ENCODE measurements around the gene CPVL. TPM values are rescaled to one million over a fixed set of nuclear protein-coding genes. Genes with fewer than 3 reads are reported as not detected.

Gene CPVL
- total and polyA plus RNA-seq, 2 of the 8 experiments (the other 6 are each of a cell fraction or from before 2014, with no cell fraction given): 40.0 to 55.0 TPM

DNA sequence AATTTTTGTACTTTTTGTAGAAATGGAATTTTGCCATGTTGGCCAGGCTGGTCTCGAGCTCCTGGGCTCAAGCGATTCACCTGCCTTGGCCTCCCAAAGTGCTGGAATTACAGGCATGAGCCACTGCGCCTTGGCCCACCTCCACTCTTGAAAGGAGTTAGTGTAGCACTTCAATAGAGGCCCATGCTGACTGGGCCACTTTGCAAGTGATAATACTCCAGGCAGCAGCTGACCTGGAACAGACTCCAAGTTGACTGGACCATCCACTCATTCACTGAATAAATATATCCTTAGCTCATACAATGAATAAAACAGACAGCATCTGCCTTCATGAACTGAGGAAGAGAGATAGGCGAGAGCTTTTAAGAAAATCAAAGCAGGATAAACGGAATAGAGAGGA, 14.7 kb downstream of the CPVL start:
- Histone ChIP-seq H3K27ac (ENCODE audit: low read depth, low read length) (no peak overlapping the region), H3K4me1 (replicated peaks in 1 of 4; ENCODE audit: control insufficient read depth in 3 of 4, insufficient read depth in 4 of 4, low read length in 3 of 4) (peaks cover 0 to 3% (median 0%) of the 10 kb centered on the region in 4 experiments; a peak in 1 of 7 replicates), H2BK12ac (ENCODE audit: low read depth, low read length) (no peak overlapping the region), H3K18ac (ENCODE audit: extremely low read depth, low read length) (no peak overlapping the region), H2BK5ac (ENCODE audit: low read depth, low read length) (no peak overlapping the region), H3K4me2 (ENCODE audit: insufficient read depth in 1 of 2, low read depth in 2 of 2, low read length in 2 of 2) (no peak overlapping the region), H2BK120ac (replicated peaks; ENCODE audit: low read depth, low read length) (no peak overlapping the region), H4K5ac (ENCODE audit: insufficient read length, low read depth, low read length) (no peak overlapping the region), H3K27me3 (replicated peaks in 1 of 4; ENCODE audit: control insufficient read depth in 3 of 4, extremely low read depth in 1 of 4, insufficient read depth in 3 of 4, low read length in 3 of 4) (no peaks in the 10 kb centered on the region), H4K8ac (ENCODE audit: extremely low read depth, insufficient read depth, low read length) (no peak overlapping the region), H3K4ac (replicated peaks; ENCODE audit: insufficient read length, low read depth, low read length) (no peak overlapping the region), H2AK5ac (ENCODE audit: low read depth, low read length) (no peak overlapping the region), H3K79me2 (ENCODE audit: control insufficient read depth in 1 of 2, insufficient read depth in 2 of 2, low read length in 2 of 2) (no peaks in the 10 kb centered on the region), H3K23ac (ENCODE audit: insufficient read length) (no peak overlapping the region), H2BK20ac (ENCODE audit: low read length) (no peak overlapping the region), H3K56ac (replicated peaks; ENCODE audit: insufficient read length, low read depth, low read length) (no peak overlapping the region), H2AFZ (ENCODE audit: low read length) (no peak overlapping the region), H3K79me1 (ENCODE audit: low read depth, low read length) (no peaks in the 10 kb centered on the region; the same call in none of the 2 replicates), H4K91ac (replicated peaks; ENCODE audit: insufficient read length, low read length) (no peak overlapping the region), H3K14ac (ENCODE audit: insufficient read length) (no peak overlapping the region), H4K20me1 (replicated peaks in 1 of 2; ENCODE audit: control insufficient read depth in 1 of 2, insufficient read depth in 2 of 2, low read length in 2 of 2) (peaks cover 0 to 2% of the 10 kb centered on the region in 2 experiments), H3K36me3 (ENCODE audit: control insufficient read depth in 2 of 4, insufficient read depth in 4 of 4, low read length in 3 of 4) (no peaks in the 10 kb centered on the region), H3K23me2 (ENCODE audit: low read depth, low read length) (no peaks in the 10 kb centered on the region), H3K4me3 (ENCODE audit: extremely low read depth in 1 of 4, insufficient read depth in 2 of 4, low read depth in 3 of 4, low read length in 4 of 4) (no peak overlapping the region), H2BK15ac (ENCODE audit: low read length) (no peak overlapping the region), H3K9ac (replicated peaks in 1 of 4; ENCODE audit: extremely low read depth in 1 of 4, low read depth in 3 of 4, low read length in 3 of 4) (no peak overlapping the region), H3K9me3 (ENCODE audit: insufficient read depth in 2 of 2, low read depth in 1 of 2, low read length in 1 of 2) (no peaks in the 10 kb centered on the region)
- DNase-seq (ENCODE audit: low read depth in 1 of 2, low spot score in 2 of 2) (no peak), FAIRE-seq (no peak)
- ChIA-PET CTCF (ENCODE audit: partially characterized antibody) (interaction anchor here (0.6 to 1.8 kb wide), 10 partner anchors 15 to 266 kb away, joined by 3 to 8 read pairs (median 3); partner anchors contain the start of gene CPVL), POLR2A (ENCODE audit: partially characterized antibody) (interaction anchor here (0.9 to 1.3 kb wide), 3 partner anchors 9 to 13 kb away, joined by 3 read pairs; no protein-coding TSS in a partner anchor)
- 84% methylated on average over 5 of the region's 5 CpGs; no CpG with 5 or more reads in 1 of the 2 experiments for WGBS, 2 experiments (ENCODE audit: extremely low coverage in 1 of 2, insufficient coverage in 1 of 2, insufficient read length in 1 of 2, insufficient replicate concordance in 2 of 2, low coverage in 1 of 2, low lambda C conversion rate in 2 of 2, missing lambda C conversion rate in 1 of 2)
- TF ChIP-seq EZH2 (IDR thresholded peaks at IDR 0.05; ENCODE audit: low read depth, low read length, severe bottlenecking) (no peak), CEBPB (IDR thresholded peaks at IDR 0.05; ENCODE audit: low read depth, low read length) (no peak), CREB1 (IDR thresholded peaks at IDR 0.05) (no peak), TCF12 (IDR thresholded peaks at IDR 0.05; ENCODE audit: low read depth, low read length) (no peak), GTF2F1 (IDR thresholded peaks at IDR 0.05; ENCODE audit: borderline replicate concordance, low read depth, low read length) (no peak), TEAD4 (IDR thresholded peaks at IDR 0.05; ENCODE audit: low read depth, low read length) (no peak), KDM1A (IDR thresholded peaks at IDR 0.05; ENCODE audit: borderline replicate concordance, low read length) (no peak), POLR2AphosphoS5 (IDR thresholded peaks at IDR 0.05; ENCODE audit: low read depth, low read length) (no peak), NANOG (IDR thresholded peaks at IDR 0.05; ENCODE audit: insufficient read depth, low read depth, low read length, poor library complexity, severe bottlenecking) (no peak), EGR1 (IDR thresholded peaks at IDR 0.05; ENCODE audit: borderline replicate concordance, low read depth, low read length) (no peak), MAFK (IDR thresholded peaks at IDR 0.05; ENCODE audit: low read depth, low read length) (no peak), TAF7 (optimal IDR thresholded peaks at IDR 0.05; ENCODE audit: borderline replicate concordance, low read depth, low read length) (no peak), SUZ12 (IDR thresholded peaks at IDR 0.05; ENCODE audit: low read length) (no peak), POU5F1 (IDR thresholded peaks at IDR 0.05; ENCODE audit: low read depth, low read length) (no peak)

All from H1 (cell line).